Esophagus squamous epithelium (tissue), 4 donors: ENCODE results near the gene PCDHA4.

ENCODE experiments used
- CTCF ChIP-seq, 6 experiments: fragments of 450-650 bp in 4 of 6; fragments of 200-600 bp in 2 of 6; sonication (generic) in 2 of 6; IDR thresholded peaks; one replicate each; pipeline ENCODE4 v1.5.1; 2016 to 2019; ENCODE audit warnings: antibody characterized with exemption in 6 of 6, mild to moderate bottlenecking in 4 of 6, moderate library complexity in 4 of 6
- POLR2A ChIP-seq, 4 donors: fragments of 450-650 bp; IDR thresholded peaks; one replicate each; pipeline ENCODE4 v1.6.1; 2017; ENCODE audit warnings: antibody characterized with exemption in 4 of 4, mild to moderate bottlenecking in 4 of 4, moderate library complexity in 3 of 4

- TF ChIP-seq CTCF (IDR thresholded peaks at IDR 0.05) = peak in 2 of 6 experiments; percentile 7 to 8
- no peak for TF ChIP-seq POLR2A (IDR thresholded peaks at IDR 0.05)
These were observed 5.9 kb upstream of the PCDHA4 start, which contains the start of gene PCDHA3 for GRCh38 chr5:140800816-140801493.
